GM12878 (cell line): ENCODE data around the gene ELAPOR1. TPM values are rescaled to one million over a fixed set of nuclear protein-coding genes. Genes with fewer than 3 reads are reported as not detected.
A peak's percentile ranks its signal among the peaks of the same experiment; 100 is the strongest.

Experiments used
- BMI1 ChIP-seq: fragments of 450-650 bp; IDR thresholded peaks from 2 replicates; pipeline ENCODE4 v1.6.1; 2016; ENCODE audit warnings: mild to moderate bottlenecking, moderate library complexity, borderline replicate concordance
- CBFB ChIP-seq: IDR thresholded peaks from 2 replicates; pipeline ENCODE4 v1.6.1; 2016; ENCODE audit warnings: antibody characterized with exemption, low read depth
- HCFC1 ChIP-seq: fragments of 150-350 bp; IDR thresholded peaks from 2 replicates; pipeline ENCODE4 v1.6.1; 2014; ENCODE audit warnings: low read length
- HDAC6 ChIP-seq: fragments of 200-600 bp; sonication (generic); IDR thresholded peaks from one replicate; pipeline ENCODE4 v1.8.0; 2017; ENCODE audit warnings: antibody characterized with exemption; ENCODE audit not compliant: unreplicated experiment
- IKZF1 ChIP-seq: fragments of 450-650 bp; conservative IDR thresholded peaks from 2 replicates; pipeline ENCODE4 v1.6.1; 2017; ENCODE audit warnings: antibody characterized with exemption, mild to moderate bottlenecking
- MTA2 ChIP-seq: fragments of 450-650 bp; IDR thresholded peaks from 2 replicates; pipeline ENCODE4 v1.6.1; 2016; ENCODE audit warnings: low read depth, mild to moderate bottlenecking, moderate library complexity
- NFYB ChIP-seq: IDR thresholded peaks from 2 replicates; pipeline ENCODE4 v1.6.1; 2011; ENCODE audit warnings: low read depth, mild to moderate bottlenecking, low read length, improper control_type of control experiment, moderate library complexity; ENCODE audit not compliant: insufficient read depth
- NR2C1 ChIP-seq: fragments of 450-650 bp; IDR thresholded peaks from 2 replicates; pipeline ENCODE4 v1.6.1; 2017; ENCODE audit warnings: antibody characterized with exemption, mild to moderate bottlenecking, moderate library complexity
- NR2F1 ChIP-seq: fragments of 450-650 bp; conservative IDR thresholded peaks from 2 replicates; pipeline ENCODE4 v1.6.1; 2017; ENCODE audit warnings: mild to moderate bottlenecking
- PAX5 ChIP-seq: IDR thresholded peaks from 2 replicates; pipeline ENCODE4 v1.6.1; 2011; ENCODE audit warnings: low read depth, low read length, borderline replicate concordance
- PML ChIP-seq: IDR thresholded peaks from 2 replicates; pipeline ENCODE4 v1.6.1; 2012; ENCODE audit warnings: low read length, inconsistent platforms
- RAD21 ChIP-seq: IDR thresholded peaks from 2 replicates; pipeline ENCODE4 v1.6.1; 2011; ENCODE audit warnings: mild to moderate bottlenecking, low read depth, low read length, moderate library complexity; ENCODE audit not compliant: insufficient read depth
- RB1 ChIP-seq: fragments of 450-650 bp; formaldehyde crosslinking; IDR thresholded peaks from 2 replicates; pipeline ENCODE4 v1.6.1; 2017; ENCODE audit warnings: mild to moderate bottlenecking, borderline replicate concordance
- RBBP5 ChIP-seq: fragments of 200-600 bp; sonication (generic); conservative IDR thresholded peaks from 2 replicates; pipeline ENCODE4 v1.6.1; 2016
- SMARCA5 ChIP-seq: fragments of 450-650 bp; IDR thresholded peaks from 2 replicates; pipeline ENCODE4 v1.6.1; 2017; ENCODE audit warnings: mild to moderate bottlenecking
- SMC3 ChIP-seq: IDR thresholded peaks from 2 replicates; pipeline ENCODE4 v1.6.1; 2011; ENCODE audit warnings: low read length, improper control_type of control experiment, borderline replicate concordance
- TBL1XR1 ChIP-seq: IDR thresholded peaks from 2 replicates; pipeline ENCODE4 v1.6.1; 2012; ENCODE audit warnings: low read depth, low read length, improper control_type of control experiment
- TCF7 ChIP-seq: IDR thresholded peaks from 2 replicates; pipeline ENCODE4 v1.6.1; 2014; ENCODE audit warnings: antibody characterized with exemption, borderline replicate concordance
- YY1 ChIP-seq: IDR thresholded peaks from 2 replicates; pipeline ENCODE4 v1.6.1; 2011; ENCODE audit warnings: low read depth, mild to moderate bottlenecking, low read length
- ZNF207 ChIP-seq: fragments of 450-650 bp; IDR thresholded peaks from 2 replicates; pipeline ENCODE4 v1.6.1; 2014; ENCODE audit warnings: antibody characterized with exemption, mild to moderate bottlenecking, borderline replicate concordance
- polyA plus RNA-seq, 11 experiments: library from polyadenylated mRNA; depleted of rRNA in 4 of 11; unstranded in 6 of 11; stranded (reverse) in 5 of 11; fragments of >200 nt; fragmentation: Nextera tagmentation in 4 of 11; fragmentation: Illumina TruSeq in 1 of 11; extraction: Ambion mirVana in 4 of 11; extraction: Trizol in 1 of 11; gene quantifications; 1 replicate in 1 of 11; 2 replicates in 10 of 11; pipeline versions ENCODE4 v1.2.1 to v1.2.3, GENCODE V29; 2011 to 2016; ENCODE audit warnings: inconsistent platforms in 2 of 11, missing spikeins in 2 of 11, low read depth in 1 of 11
- total RNA-seq, 4 experiments: library from RNA; depleted of rRNA in 3 of 4; stranded (reverse); fragments of >200 nt in 3 of 4; fragmentation: Illumina TruSeq in 1 of 4; extraction: Trizol in 1 of 4; gene quantifications; 2 replicates each; pipeline versions ENCODE4 v1.2.1 to v1.2.3, GENCODE V29; 2013 to 2021
- TF ChIP-seq, protein P1 (sequence below): IDR thresholded peaks from 2 replicates; pipeline ENCODE4 v1.6.1; 2012; ENCODE audit warnings: improper control_type of control experiment, low read depth, low read length; ENCODE audit not compliant: insufficient replicate concordance
- TF ChIP-seq, protein P2 (sequence below): fragments of 450-650 bp; IDR thresholded peaks from 2 replicates; pipeline ENCODE4 v1.6.1; 2018; ENCODE audit warnings: borderline replicate concordance, mild to moderate bottlenecking; ENCODE audit not compliant: partially characterized antibody

The ELAPOR1 gene
- total and polyA plus RNA-seq, 10 of the 15 experiments (the other 5 are each of a cell fraction or from before 2014, with no cell fraction given): 0.04 to 2.1 (median 0.19) TPM; not detected in 2

DNA sequence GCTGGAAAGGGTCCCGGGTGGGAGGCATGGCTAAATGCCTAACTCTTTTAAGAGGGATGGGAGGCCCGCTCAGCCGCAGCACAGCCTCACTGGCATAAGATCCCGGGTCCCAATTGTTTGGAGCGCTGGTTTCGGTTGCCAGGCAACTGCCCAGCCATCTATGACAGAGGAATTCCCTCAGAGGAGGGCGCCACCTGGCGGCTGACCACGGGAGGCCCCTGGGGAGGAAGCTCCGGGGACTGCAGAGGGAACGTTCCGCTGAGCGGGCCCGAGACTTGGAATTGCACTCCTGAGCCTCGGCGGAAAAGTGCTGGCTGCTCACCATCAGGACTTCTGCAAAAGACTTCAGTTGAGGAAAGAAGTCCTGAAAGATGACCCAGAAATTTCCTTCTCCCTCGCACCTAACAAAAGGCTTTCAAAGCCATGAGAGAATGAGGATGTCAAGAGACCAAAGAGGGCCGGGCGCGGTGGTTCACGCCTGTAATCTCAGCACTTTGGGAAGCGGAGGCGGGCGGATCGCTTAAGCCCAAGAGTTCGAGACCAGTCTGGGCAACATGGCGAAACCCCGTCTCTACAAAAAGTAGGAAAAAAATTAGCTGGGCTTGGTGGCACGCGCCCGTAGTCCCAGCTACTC is 1.1 kb upstream of the ELAPOR1 start (continued):
- TF ChIP-seq, protein P1, sequence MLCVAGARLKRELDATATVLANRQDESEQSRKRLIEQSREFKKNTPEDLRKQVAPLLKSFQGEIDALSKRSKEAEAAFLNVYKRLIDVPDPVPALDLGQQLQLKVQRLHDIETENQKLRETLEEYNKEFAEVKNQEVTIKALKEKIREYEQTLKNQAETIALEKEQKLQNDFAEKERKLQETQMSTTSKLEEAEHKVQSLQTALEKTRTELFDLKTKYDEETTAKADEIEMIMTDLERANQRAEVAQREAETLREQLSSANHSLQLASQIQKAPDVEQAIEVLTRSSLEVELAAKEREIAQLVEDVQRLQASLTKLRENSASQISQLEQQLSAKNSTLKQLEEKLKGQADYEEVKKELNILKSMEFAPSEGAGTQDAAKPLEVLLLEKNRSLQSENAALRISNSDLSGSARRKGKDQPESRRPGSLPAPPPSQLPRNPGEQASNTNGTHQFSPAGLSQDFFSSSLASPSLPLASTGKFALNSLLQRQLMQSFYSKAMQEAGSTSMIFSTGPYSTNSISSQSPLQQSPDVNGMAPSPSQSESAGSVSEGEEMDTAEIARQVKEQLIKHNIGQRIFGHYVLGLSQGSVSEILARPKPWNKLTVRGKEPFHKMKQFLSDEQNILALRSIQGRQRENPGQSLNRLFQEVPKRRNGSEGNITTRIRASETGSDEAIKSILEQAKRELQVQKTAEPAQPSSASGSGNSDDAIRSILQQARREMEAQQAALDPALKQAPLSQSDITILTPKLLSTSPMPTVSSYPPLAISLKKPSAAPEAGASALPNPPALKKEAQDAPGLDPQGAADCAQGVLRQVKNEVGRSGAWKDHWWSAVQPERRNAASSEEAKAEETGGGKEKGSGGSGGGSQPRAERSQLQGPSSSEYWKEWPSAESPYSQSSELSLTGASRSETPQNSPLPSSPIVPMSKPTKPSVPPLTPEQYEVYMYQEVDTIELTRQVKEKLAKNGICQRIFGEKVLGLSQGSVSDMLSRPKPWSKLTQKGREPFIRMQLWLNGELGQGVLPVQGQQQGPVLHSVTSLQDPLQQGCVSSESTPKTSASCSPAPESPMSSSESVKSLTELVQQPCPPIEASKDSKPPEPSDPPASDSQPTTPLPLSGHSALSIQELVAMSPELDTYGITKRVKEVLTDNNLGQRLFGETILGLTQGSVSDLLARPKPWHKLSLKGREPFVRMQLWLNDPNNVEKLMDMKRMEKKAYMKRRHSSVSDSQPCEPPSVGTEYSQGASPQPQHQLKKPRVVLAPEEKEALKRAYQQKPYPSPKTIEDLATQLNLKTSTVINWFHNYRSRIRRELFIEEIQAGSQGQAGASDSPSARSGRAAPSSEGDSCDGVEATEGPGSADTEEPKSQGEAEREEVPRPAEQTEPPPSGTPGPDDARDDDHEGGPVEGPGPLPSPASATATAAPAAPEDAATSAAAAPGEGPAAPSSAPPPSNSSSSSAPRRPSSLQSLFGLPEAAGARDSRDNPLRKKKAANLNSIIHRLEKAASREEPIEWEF: no peak
- peak; percentile 93 for TF ChIP-seq IKZF1
- TF ChIP-seq NR2C1: no peak
- 0 out of 2 replicates have a peak, but pooled peaks have one; percentile 32 for TF ChIP-seq HCFC1
- peak; percentile 74 for TF ChIP-seq SMC3
- TF ChIP-seq BMI1: peak; percentile 94
- peak; percentile 79; the same call in 1 of the 2 replicates for TF ChIP-seq CBFB
- TF ChIP-seq PAX5: peak; percentile 100
- 0 out of 2 replicates have a peak, but pooled peaks have one; percentile 63 for TF ChIP-seq SMARCA5
- TF ChIP-seq PML: no peak
- 0 out of 2 replicates have a peak, but pooled peaks have one; percentile 43 for TF ChIP-seq TCF7
- TF ChIP-seq, protein P2, sequence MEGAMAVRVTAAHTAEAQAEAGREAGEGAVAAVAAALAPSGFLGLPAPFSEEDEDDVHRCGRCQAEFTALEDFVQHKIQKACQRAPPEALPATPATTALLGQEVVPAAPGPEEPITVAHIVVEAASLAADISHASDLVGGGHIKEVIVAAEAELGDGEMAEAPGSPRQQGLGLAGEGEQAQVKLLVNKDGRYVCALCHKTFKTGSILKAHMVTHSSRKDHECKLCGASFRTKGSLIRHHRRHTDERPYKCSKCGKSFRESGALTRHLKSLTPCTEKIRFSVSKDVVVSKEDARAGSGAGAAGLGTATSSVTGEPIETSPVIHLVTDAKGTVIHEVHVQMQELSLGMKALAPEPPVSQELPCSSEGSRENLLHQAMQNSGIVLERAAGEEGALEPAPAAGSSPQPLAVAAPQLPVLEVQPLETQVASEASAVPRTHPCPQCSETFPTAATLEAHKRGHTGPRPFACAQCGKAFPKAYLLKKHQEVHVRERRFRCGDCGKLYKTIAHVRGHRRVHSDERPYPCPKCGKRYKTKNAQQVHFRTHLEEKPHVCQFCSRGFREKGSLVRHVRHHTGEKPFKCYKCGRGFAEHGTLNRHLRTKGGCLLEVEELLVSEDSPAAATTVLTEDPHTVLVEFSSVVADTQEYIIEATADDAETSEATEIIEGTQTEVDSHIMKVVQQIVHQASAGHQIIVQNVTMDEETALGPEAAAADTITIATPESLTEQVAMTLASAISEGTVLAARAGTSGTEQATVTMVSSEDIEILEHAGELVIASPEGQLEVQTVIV: no peak
- TF ChIP-seq TBL1XR1: no peak
- peak; percentile 81; the same call in 1 of the 2 replicates for TF ChIP-seq RB1
- peak; percentile 30; the same call in 1 of the 2 replicates for TF ChIP-seq MTA2
- peak; percentile 54 for TF ChIP-seq HDAC6
- no peak for TF ChIP-seq NFYB
- peak; percentile 74; the same call in 1 of the 2 replicates for TF ChIP-seq YY1
- peak; percentile 74 for TF ChIP-seq RAD21
- peak; percentile 72; the same call in 1 of the 2 replicates for TF ChIP-seq ZNF207
- TF ChIP-seq RBBP5: no peak
- 0 out of 2 replicates have a peak, but pooled peaks have one; percentile 28 for TF ChIP-seq NR2F1
